Pancreas (tissue), 10 donors: ENCODE measurements around the gene DNM3. TPM values are rescaled to one million over a fixed set of nuclear protein-coding genes. Genes with fewer than 3 reads are reported as not detected.

ENCODE experiments used
- ATAC-seq, 4 donors: fragments of 200-7000 bp; cut with Tn5 transposase; one replicate each; pipeline versions ENCODE4 v1.8.0 to v1.9.1; 2020; ENCODE audit warnings: mild to moderate bottlenecking in 4 of 4, moderate library complexity in 4 of 4
- DNase-seq, 6 donors: peaks; one replicate each; pipeline ENCODE4 v3.0.0-alpha.2; 2020
- FAIRE-seq: peaks from 2 replicates; lab custom pipeline; 2012; peaks lifted over from hg19 to GRCh38; lab: Jason Lieb, UNC
- H3K27ac ChIP-seq, 4 donors: fragments of 200-600 bp; sonication (generic); 1 replicate in 3 of 4; 2 replicates in 1 of 4; pipeline versions ENCODE4 v1.5.0 to v1.8.0; 2020
- H3K27me3 ChIP-seq, 4 donors: fragments of 200-600 bp; one replicate each; pipeline ENCODE4 v1.8.0; 2021
- H3K36me3 ChIP-seq, 3 donors: fragments of 200-600 bp; sonication (generic) in 1 of 3; one replicate each; pipeline versions ENCODE4 v1.5.0 to v1.8.0; 2020 to 2021
- H3K4me1 ChIP-seq, 3 donors: fragments of 200-600 bp; one replicate each; pipeline ENCODE4 v1.8.0; 2021
- H3K4me3 ChIP-seq, 4 donors: fragments of 200-600 bp; sonication (generic) in 2 of 4; one replicate each; pipeline versions ENCODE4 v1.5.0 to v1.8.0; 2020 to 2021
- H3K9me3 ChIP-seq, 4 donors: fragments of 200-600 bp; one replicate each; pipeline ENCODE4 v1.8.0; 2021
- WGBS, 2 donors: extraction: QIAGEN DNeasy Blood & Tissue Kit; methylation state at CpG; one replicate each; pipeline ENCODE4 v1.1.7; 2013; 5-methylcytosine and 5-hydroxymethylcytosine counted together
- intact Hi-C, 3 donors: fragments of 100-400 bp; cut with DNase I; formaldehyde crosslinking; loops; one replicate each; pipeline versions ENCODE4 v1.11.1 to v1.14.2; 2022
- polyA plus RNA-seq, 2 donors: library from polyadenylated mRNA; stranded (reverse); fragments of 200-250 nt; gene quantifications; one replicate each; pipeline ENCODE4 v1.2.3, GENCODE V29; 2013
- total RNA-seq, 6 donors: library from RNA; stranded (reverse); fragmentation: NEBNext Ultra II Directional in 4 of 6; extraction: Animal tissue kit (Norgen Biotek cat#: 25700) in 4 of 6; gene quantifications; one replicate each; pipeline versions ENCODE4 v1.2.1 to v1.2.4, GENCODE V29; 2021 to 2023
- TF ChIP-seq, protein P1 (sequence below), 4 donors: fragments of 200-600 bp; sonication (generic) in 3 of 4; IDR thresholded peaks; one replicate each; pipeline versions ENCODE4 v1.5.0 to v1.8.0; 2021; ENCODE audit warnings: antibody characterized with exemption in 4 of 4
- donor health status: healthy with polysubstance abuse.
- donor health status: DM: no; HTN: no; CAD: no; lungs with moderate emphysema.
- donor health status: DM: no; HTN: no; CAD: no.
- donor health status: control.
- donor health status: control.
- donor health status: Bipolar disorder and iron deficiency.
- donor health status: DM: yes; HTN: yes; CAD: no.
- donor health status: DM: no; HTN: no; CAD: no.
- donor health status: DM: no; HTN: no; CAD: no.
- donor health status: DM: yes; HTN: yes; CAD: no.

The DNM3 gene
- total and polyA plus RNA-seq, 8 donors = 0.40 to 1.3 (median 0.78) TPM

DNA sequence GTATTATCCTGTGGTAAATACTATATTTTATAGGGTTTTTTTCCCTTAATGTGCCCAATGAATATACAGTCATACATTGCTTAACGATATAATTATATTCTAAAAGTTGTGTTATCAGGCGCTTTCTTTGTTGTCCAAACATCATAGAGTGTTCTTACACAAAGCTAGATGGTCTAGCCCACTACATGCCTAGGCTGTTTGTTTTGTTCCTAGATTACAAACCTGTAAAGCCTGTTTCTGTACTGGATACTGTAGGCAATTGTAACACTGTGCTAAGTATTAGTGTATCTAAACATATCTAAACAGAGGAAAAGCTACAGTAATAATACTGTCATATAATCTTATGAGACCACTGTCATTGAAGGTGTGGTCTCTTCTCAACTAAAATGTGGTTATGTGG lies 336.6 kb downstream of the DNM3 start:
- intact Hi-C loops = no loop called here
- Histone ChIP-seq H3K4me3 (no peak overlapping the region), H3K36me3 (no peaks in the 10 kb centered on the region), H3K9me3 (no peaks in the 10 kb centered on the region), H3K27me3 (no peaks in the 10 kb centered on the region), H3K27ac (no peak overlapping the region), H3K4me1 (no peaks in the 10 kb centered on the region)
- FAIRE-seq (no peak), DNase-seq (no peak), ATAC-seq (peak in 3 of 4 donors; percentile 60 to 80 (median 69))
- TF ChIP-seq, protein P1, sequence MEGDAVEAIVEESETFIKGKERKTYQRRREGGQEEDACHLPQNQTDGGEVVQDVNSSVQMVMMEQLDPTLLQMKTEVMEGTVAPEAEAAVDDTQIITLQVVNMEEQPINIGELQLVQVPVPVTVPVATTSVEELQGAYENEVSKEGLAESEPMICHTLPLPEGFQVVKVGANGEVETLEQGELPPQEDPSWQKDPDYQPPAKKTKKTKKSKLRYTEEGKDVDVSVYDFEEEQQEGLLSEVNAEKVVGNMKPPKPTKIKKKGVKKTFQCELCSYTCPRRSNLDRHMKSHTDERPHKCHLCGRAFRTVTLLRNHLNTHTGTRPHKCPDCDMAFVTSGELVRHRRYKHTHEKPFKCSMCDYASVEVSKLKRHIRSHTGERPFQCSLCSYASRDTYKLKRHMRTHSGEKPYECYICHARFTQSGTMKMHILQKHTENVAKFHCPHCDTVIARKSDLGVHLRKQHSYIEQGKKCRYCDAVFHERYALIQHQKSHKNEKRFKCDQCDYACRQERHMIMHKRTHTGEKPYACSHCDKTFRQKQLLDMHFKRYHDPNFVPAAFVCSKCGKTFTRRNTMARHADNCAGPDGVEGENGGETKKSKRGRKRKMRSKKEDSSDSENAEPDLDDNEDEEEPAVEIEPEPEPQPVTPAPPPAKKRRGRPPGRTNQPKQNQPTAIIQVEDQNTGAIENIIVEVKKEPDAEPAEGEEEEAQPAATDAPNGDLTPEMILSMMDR (IDR thresholded peaks at IDR 0.05) = no peak
- WGBS, 2 donors = 40 to 44% methylated on average over 2 of the region's 2 CpGs

GRCh38 chr1:172178886-172179285 lies 337.6 kb downstream of the DNM3 start:
- intact Hi-C loops = no loop called here
- WGBS, 2 donors = 75 to 78% methylated on average over 2 of the region's 2 CpGs
- DNase-seq (no peak), ATAC-seq (no peak), FAIRE-seq (no peak)
- H3K9me3 ChIP-seq = no peaks in the 10 kb centered on the region
- no peaks in the 10 kb centered on the region for H3K4me1 ChIP-seq
- H3K27me3 ChIP-seq = no peaks in the 10 kb centered on the region
- TF ChIP-seq, protein P1 (IDR thresholded peaks at IDR 0.05) = no peak
- no peak overlapping the region for H3K4me3 ChIP-seq
- no peak overlapping the region for H3K27ac ChIP-seq
- no peaks in the 10 kb centered on the region for H3K36me3 ChIP-seq

DNA sequence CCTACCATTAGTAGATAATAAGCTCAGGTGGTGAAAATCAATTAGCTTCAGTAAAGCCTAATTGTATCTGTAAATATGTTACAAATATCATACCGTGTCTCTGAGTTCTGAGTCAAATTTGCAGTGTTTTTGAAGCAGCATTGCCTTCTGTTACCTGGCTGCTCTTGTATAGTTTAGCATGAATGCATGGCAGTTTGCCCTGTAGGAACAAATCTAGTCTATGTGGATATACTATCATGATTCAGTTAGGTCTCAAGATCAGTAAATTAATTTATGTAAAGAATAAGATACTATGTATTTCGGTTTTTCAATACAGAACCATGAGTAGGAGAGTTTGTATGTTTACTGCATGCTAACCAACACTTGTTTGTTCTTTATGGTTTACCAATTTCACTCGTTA lies 338.6 kb downstream of the DNM3 start:
- TF ChIP-seq, protein P1 (IDR thresholded peaks at IDR 0.05) = no peak
- Histone ChIP-seq H3K27ac (no peak overlapping the region), H3K9me3 (no peaks in the 10 kb centered on the region), H3K4me1 (no peaks in the 10 kb centered on the region), H3K27me3 (no peaks in the 10 kb centered on the region), H3K36me3 (no peaks in the 10 kb centered on the region), H3K4me3 (no peak overlapping the region)
- intact Hi-C loops = no loop called here
- DNase-seq (no peak), ATAC-seq (no peak), FAIRE-seq (no peak)
- WGBS, 2 donors = 56 to 61% methylated on average over 3 of the region's 3 CpGs

- 78 to 81% methylated on average over 4 of the region's 4 CpGs for WGBS, 2 donors
- H3K9me3 ChIP-seq = no peaks in the 10 kb centered on the region
- TF ChIP-seq, protein P1 (IDR thresholded peaks at IDR 0.05) = no peak
- DNase-seq (peak in 1 of 6 donors; percentile 55), FAIRE-seq (peak; percentile 34), ATAC-seq (peak in 3 of 4 donors; percentile 71 to 85 (median 80))
- intact Hi-C loops = no loop called here
- H3K4me3 ChIP-seq = no peak overlapping the region
- H3K27me3 ChIP-seq = no peaks in the 10 kb centered on the region
- no peaks in the 10 kb centered on the region for H3K36me3 ChIP-seq
- peak overlapping the region in 2 of 4 donors; percentile 49 to 58 for H3K27ac ChIP-seq
- H3K4me1 ChIP-seq = no peaks in the 10 kb centered on the region
Measured at GRCh38 chr1:172180501-172181285, 339.4 kb downstream of the DNM3 start.
